ENCODE results near the gene KCNT2. TPM values are rescaled to one million over a fixed set of nuclear protein-coding genes. Genes with fewer than 3 reads are reported as not detected.

KCNT2 gene
- total and polyA plus RNA-seq, 4 donors = 0.84 to 18.7 (median 2.0) TPM

DNA sequence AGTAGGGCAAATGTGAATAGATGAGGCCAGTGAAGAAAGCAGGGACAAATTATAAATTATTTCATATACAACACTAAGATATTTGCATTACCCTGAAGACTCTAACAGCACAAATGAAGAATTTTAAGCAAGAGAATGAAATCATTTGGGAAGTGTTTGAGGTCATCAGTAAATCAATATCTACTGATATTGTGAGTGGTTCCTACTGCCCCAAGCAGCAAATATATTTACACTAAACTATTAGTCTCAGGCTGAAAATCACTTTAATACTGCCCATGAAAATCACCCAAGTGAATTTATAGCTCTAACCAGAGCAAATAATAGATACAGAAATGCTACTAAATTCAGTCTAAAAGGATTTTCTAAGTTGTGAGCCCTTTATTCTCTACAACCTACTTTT is 163.6 kb downstream of the KCNT2 start:
- TF ChIP-seq, protein P1, sequence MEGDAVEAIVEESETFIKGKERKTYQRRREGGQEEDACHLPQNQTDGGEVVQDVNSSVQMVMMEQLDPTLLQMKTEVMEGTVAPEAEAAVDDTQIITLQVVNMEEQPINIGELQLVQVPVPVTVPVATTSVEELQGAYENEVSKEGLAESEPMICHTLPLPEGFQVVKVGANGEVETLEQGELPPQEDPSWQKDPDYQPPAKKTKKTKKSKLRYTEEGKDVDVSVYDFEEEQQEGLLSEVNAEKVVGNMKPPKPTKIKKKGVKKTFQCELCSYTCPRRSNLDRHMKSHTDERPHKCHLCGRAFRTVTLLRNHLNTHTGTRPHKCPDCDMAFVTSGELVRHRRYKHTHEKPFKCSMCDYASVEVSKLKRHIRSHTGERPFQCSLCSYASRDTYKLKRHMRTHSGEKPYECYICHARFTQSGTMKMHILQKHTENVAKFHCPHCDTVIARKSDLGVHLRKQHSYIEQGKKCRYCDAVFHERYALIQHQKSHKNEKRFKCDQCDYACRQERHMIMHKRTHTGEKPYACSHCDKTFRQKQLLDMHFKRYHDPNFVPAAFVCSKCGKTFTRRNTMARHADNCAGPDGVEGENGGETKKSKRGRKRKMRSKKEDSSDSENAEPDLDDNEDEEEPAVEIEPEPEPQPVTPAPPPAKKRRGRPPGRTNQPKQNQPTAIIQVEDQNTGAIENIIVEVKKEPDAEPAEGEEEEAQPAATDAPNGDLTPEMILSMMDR (IDR thresholded peaks at IDR 0.05; ENCODE audit: control extremely low read depth, extremely low read depth) = no peak
- H3K4me1 ChIP-seq (ENCODE audit: control insufficient read depth in 5 of 5, insufficient read depth in 5 of 5, low read length in 5 of 5) = no peaks in the 10 kb centered on the region
- H3K4me3 ChIP-seq = no peak overlapping the region
- no peaks in the 10 kb centered on the region for H3K36me3 ChIP-seq (ENCODE audit: control insufficient read depth in 4 of 4, insufficient read depth in 4 of 4, low read length in 4 of 4)
- H3K9ac ChIP-seq (ENCODE audit: insufficient read depth in 1 of 2, low read length in 2 of 2) = no peak overlapping the region
- no peaks in the 10 kb centered on the region for H3K27me3 ChIP-seq (ENCODE audit: control insufficient read depth in 3 of 3, insufficient read depth in 3 of 3, low read length in 2 of 3)
- H3K27ac ChIP-seq (ENCODE audit: low read depth in 1 of 2, low read length in 1 of 2) = no peak overlapping the region
- ATAC-seq (ENCODE audit: insufficient read depth, low FRiP score) (no peak), DNase-seq (no peak)
- H3K9me3 ChIP-seq (ENCODE audit: control insufficient read depth in 4 of 4, insufficient read depth in 3 of 4, low read length in 3 of 4) = no peaks in the 10 kb centered on the region

DNA sequence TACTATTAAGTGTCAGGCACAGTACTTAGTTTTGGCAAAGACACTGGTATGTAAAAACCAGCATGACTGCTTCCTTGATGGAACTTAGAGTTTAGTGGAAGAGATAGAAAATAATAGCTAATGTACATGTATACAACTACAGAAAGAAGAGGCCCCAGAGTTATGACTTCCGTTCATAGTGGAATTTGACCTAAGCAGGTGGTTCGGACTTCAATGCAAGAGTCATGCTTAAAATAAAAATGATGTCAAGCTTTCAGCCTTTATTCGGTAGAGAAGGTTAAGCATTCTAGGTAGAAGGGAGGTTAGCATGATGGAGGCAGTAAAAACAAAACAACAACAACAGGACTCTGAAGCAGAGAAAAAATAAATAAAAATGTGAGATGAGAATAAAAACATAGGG is 165.9 kb downstream of the KCNT2 start:
- no peak overlapping the region for H3K4me3 ChIP-seq
- H3K36me3 ChIP-seq (ENCODE audit: control insufficient read depth in 4 of 4, insufficient read depth in 4 of 4, low read length in 4 of 4) = no peaks in the 10 kb centered on the region
- TF ChIP-seq, protein P1 (IDR thresholded peaks at IDR 0.05; ENCODE audit: control extremely low read depth, extremely low read depth) = no peak
- H3K9ac ChIP-seq (ENCODE audit: insufficient read depth in 1 of 2, low read length in 2 of 2) = no peak overlapping the region
- no peaks in the 10 kb centered on the region for H3K27me3 ChIP-seq (ENCODE audit: control insufficient read depth in 3 of 3, insufficient read depth in 3 of 3, low read length in 2 of 3)
- WGBS, 2 donors = 91 to 92% methylated on average over 3 of the region's 3 CpGs
- no peak for DNase-seq
- no peaks in the 10 kb centered on the region for H3K4me1 ChIP-seq (ENCODE audit: control insufficient read depth in 5 of 5, insufficient read depth in 5 of 5, low read length in 5 of 5)
- ATAC-seq (ENCODE audit: insufficient read depth, low FRiP score) = no peak
- H3K27ac ChIP-seq (ENCODE audit: low read depth in 1 of 2, low read length in 1 of 2) = no peak overlapping the region
- H3K9me3 ChIP-seq (ENCODE audit: control insufficient read depth in 4 of 4, insufficient read depth in 3 of 4, low read length in 3 of 4) = no peaks in the 10 kb centered on the region

DNA sequence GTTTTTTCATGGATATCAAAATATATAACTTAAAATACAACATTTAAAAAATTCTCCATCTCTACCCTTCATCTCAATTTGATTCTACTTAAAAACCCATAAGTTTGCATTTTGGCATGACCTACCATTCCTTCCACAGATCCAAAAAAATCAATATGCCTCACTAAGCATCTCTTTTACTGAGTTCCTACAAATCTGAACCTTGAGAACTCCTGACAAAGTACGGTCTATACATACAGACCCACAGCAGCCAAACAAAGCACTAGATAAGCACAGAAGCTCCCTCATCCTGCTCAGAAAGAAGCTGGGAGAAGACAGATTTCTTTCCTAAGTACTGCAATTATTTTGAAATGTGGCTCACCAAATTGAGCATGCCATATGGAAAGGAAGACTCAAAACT is 167.5 kb downstream of the KCNT2 start:
- ATAC-seq (ENCODE audit: insufficient read depth, low FRiP score) (no peak), DNase-seq (no peak)
- WGBS, 2 donors = 73 to 90% methylated on average over 1 of the region's 1 CpG
- Histone ChIP-seq H3K4me3 (no peak overlapping the region), H3K4me1 (ENCODE audit: control insufficient read depth in 5 of 5, insufficient read depth in 5 of 5, low read length in 5 of 5) (no peaks in the 10 kb centered on the region), H3K9me3 (ENCODE audit: control insufficient read depth in 4 of 4, insufficient read depth in 3 of 4, low read length in 3 of 4) (no peaks in the 10 kb centered on the region), H3K27ac (ENCODE audit: low read depth in 1 of 2, low read length in 1 of 2) (no peak overlapping the region), H3K27me3 (ENCODE audit: control insufficient read depth in 3 of 3, insufficient read depth in 3 of 3, low read length in 2 of 3) (no peaks in the 10 kb centered on the region), H3K9ac (ENCODE audit: insufficient read depth in 1 of 2, low read length in 2 of 2) (no peak overlapping the region), H3K36me3 (ENCODE audit: control insufficient read depth in 4 of 4, insufficient read depth in 4 of 4, low read length in 4 of 4) (no peaks in the 10 kb centered on the region)
- TF ChIP-seq, protein P1 (IDR thresholded peaks at IDR 0.05; ENCODE audit: control extremely low read depth, extremely low read depth) = no peak

DNA sequence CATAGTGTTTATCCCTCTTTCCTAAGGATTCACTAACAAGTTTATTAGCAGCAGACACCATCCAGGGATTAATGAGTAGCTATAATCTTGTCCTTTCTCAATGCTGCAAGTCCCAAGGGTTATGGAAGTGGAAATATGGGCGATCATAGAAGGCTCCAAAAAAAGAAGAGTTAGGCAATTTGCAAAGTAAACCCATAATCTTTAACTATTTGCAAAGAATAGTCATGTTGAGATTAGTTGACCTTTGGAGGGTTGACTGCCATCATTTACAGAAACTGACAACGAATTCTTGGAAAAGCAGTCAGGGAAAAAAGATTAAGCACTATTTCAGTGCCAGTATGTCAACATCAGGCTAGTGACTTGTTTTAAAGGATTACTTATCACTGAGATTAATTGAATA is 169.9 kb downstream of the KCNT2 start:
- Histone ChIP-seq H3K4me1 (ENCODE audit: control insufficient read depth in 5 of 5, insufficient read depth in 5 of 5, low read length in 5 of 5) (no peaks in the 10 kb centered on the region), H3K27ac (ENCODE audit: low read depth in 1 of 2, low read length in 1 of 2) (no peak overlapping the region), H3K4me3 (no peak overlapping the region), H3K9me3 (ENCODE audit: control insufficient read depth in 4 of 4, insufficient read depth in 3 of 4, low read length in 3 of 4) (no peaks in the 10 kb centered on the region), H3K36me3 (ENCODE audit: control insufficient read depth in 4 of 4, insufficient read depth in 4 of 4, low read length in 4 of 4) (no peaks in the 10 kb centered on the region), H3K27me3 (ENCODE audit: control insufficient read depth in 3 of 3, insufficient read depth in 3 of 3, low read length in 2 of 3) (no peaks in the 10 kb centered on the region), H3K9ac (ENCODE audit: insufficient read depth in 1 of 2, low read length in 2 of 2) (no peak overlapping the region)
- ATAC-seq (ENCODE audit: insufficient read depth, low FRiP score) = no peak
- no peak for DNase-seq
- WGBS, 2 donors = 42 to 59% methylated on average over 2 of the region's 2 CpGs
- TF ChIP-seq, protein P1 (IDR thresholded peaks at IDR 0.05; ENCODE audit: control extremely low read depth, extremely low read depth) = no peak
